SH-SY5Y (cell line): ENCODE results near the gene GAS6.

Experiments used
- GATA2 ChIP-seq: IDR thresholded peaks from 2 replicates; pipeline ENCODE4 v1.6.1; 2011; ENCODE audit warnings: mild to moderate bottlenecking, low read depth, low read length
- GATA3 ChIP-seq: IDR thresholded peaks from 2 replicates; pipeline ENCODE4 v1.6.1; 2011; ENCODE audit warnings: low read depth, mild to moderate bottlenecking, low read length, moderate library complexity

Gene GAS6

GRCh38 chr13:113820813-113821651 lies 42.8 kb downstream of the GAS6 start:
- TF ChIP-seq GATA3, result no peak
- no peak for TF ChIP-seq GATA2

- TF ChIP-seq GATA3 (no peak), GATA2 (no peak)
Observed at GRCh38 chr13:113819731-113820715, 43.9 kb downstream of the GAS6 start.

- TF ChIP-seq GATA2 (no peak), GATA3 (no peak)
Observed at GRCh38 chr13:113819341-113819730, 44.5 kb downstream of the GAS6 start.

- no peak for TF ChIP-seq GATA2
Observed at GRCh38 chr13:113818700-113819295, 45.1 kb downstream of the GAS6 start.

GRCh38 chr13:113817860-113818691 lies 45.8 kb downstream of the GAS6 start:
- TF ChIP-seq GATA3, result no peak
- no peak for TF ChIP-seq GATA2

- TF ChIP-seq GATA3, result no peak
- TF ChIP-seq GATA2, result no peak
Observed at GRCh38 chr13:113816946-113817859, 46.7 kb downstream of the GAS6 start.

- TF ChIP-seq GATA2 (no peak), GATA3 (no peak)
Observed at GRCh38 chr13:113816254-113816929, 47.5 kb downstream of the GAS6 start.

GRCh38 chr13:113815151-113816058 lies 48.5 kb downstream of the GAS6 start:
- TF ChIP-seq GATA2 (no peak), GATA3 (no peak)

- TF ChIP-seq GATA3 (no peak), GATA2 (no peak)
Observed at GRCh38 chr13:113814435-113814821, 49.4 kb downstream of the GAS6 start.

GRCh38 chr13:113813749-113814434 lies 50.0 kb downstream of the GAS6 start:
- TF ChIP-seq GATA2 (no peak), GATA3 (no peak)
